Mesothelial cell of epicardium (in vitro differentiated cells): ENCODE measurements around the gene MSRB3. TPM values are rescaled to one million over a fixed set of nuclear protein-coding genes. Genes with fewer than 3 reads are reported as not detected.

Source experiments
- DNase-seq, 2 experiments: peaks; one replicate each; pipeline ENCODE4 v3.0.0; 2021; ENCODE audit warnings: low spot score in 2 of 2; ENCODE audit not compliant: unreplicated experiment in 2 of 2
- H3K27ac Mint-ChIP-seq: 2 replicates; pipeline ENCODE4 v1.8.0; 2021; ENCODE audit warnings: mixed read lengths
- H3K27me3 Mint-ChIP-seq: 2 replicates; pipeline ENCODE4 v1.8.0; 2021; ENCODE audit warnings: low read depth, mixed read lengths
- H3K36me3 Mint-ChIP-seq: 2 replicates; pipeline ENCODE4 v1.8.0; 2021; ENCODE audit warnings: mixed read lengths
- H3K4me1 Mint-ChIP-seq: 2 replicates; pipeline ENCODE4 v1.8.0; 2021; ENCODE audit warnings: mixed read lengths
- H3K4me3 Mint-ChIP-seq: 2 replicates; pipeline ENCODE4 v1.8.0; 2021; ENCODE audit warnings: mild to moderate bottlenecking, moderate library complexity, mixed read lengths
- H3K9me3 Mint-ChIP-seq: 2 replicates; pipeline ENCODE4 v1.8.0; 2021; ENCODE audit warnings: mixed read lengths
- CTCF ChIP-seq: fragments of 200-600 bp; sonication (generic); IDR thresholded peaks from one replicate; pipeline ENCODE4 v1.5.0; 2021; ENCODE audit warnings: antibody characterized with exemption; ENCODE audit not compliant: unreplicated experiment
- total RNA-seq: library from RNA; stranded (reverse); gene quantifications from 3 replicates; pipeline ENCODE4 v1.2.1, GENCODE V29; 2021

Gene MSRB3
- total RNA-seq, 1 donor from 2014 or later: 20.4 TPM

DNA sequence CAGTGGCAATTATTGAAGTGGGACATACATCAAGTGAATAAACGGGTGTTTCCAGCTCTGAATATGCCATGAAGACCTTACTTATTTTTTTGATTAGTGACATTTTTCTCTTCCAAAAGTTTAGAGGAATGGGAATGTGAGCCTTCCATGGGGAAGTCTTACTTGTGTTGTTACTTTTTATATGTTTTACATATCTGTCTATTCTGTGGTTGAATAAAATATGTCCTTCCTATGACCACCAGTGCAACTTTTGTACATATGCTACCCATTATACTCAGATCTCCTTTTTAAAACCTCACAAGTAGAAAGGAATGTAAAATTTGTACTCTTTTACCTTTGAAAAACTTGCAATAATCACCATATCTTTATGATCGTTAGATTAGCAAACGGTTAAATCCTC lies 132.7 kb downstream of the MSRB3 start:
- TF ChIP-seq CTCF: no peak
- peaks cover 9% of the 10 kb centered on the region for H3K36me3 Mint-ChIP-seq
- no peak overlapping the region for H3K27ac Mint-ChIP-seq
- DNase-seq: no peak
- peaks cover 7% of the 10 kb centered on the region for H3K4me1 Mint-ChIP-seq
- no peak overlapping the region for H3K4me3 Mint-ChIP-seq
- H3K27me3 Mint-ChIP-seq: no peaks in the 10 kb centered on the region
- peaks cover 16% of the 10 kb centered on the region for H3K9me3 Mint-ChIP-seq

GRCh38 chr12:65414526-65414925 lies 136.0 kb downstream of the MSRB3 start:
- Mint-ChIP-seq H3K27ac (no peak overlapping the region), H3K36me3 (peaks cover 12% of the 10 kb centered on the region), H3K9me3 (peaks cover 14% of the 10 kb centered on the region), H3K27me3 (no peaks in the 10 kb centered on the region), H3K4me1 (peaks cover 4% of the 10 kb centered on the region), H3K4me3 (no peak overlapping the region)
- no peak for DNase-seq
- no peak for TF ChIP-seq CTCF

GRCh38 chr12:65415826-65416225 lies 137.3 kb downstream of the MSRB3 start:
- Mint-ChIP-seq H3K9me3 (peaks cover 24% of the 10 kb centered on the region), H3K27me3 (no peaks in the 10 kb centered on the region), H3K4me1 (peaks cover 4% of the 10 kb centered on the region), H3K36me3 (peaks cover 20% of the 10 kb centered on the region), H3K4me3 (no peak overlapping the region), H3K27ac (no peak overlapping the region)
- no peak for TF ChIP-seq CTCF
- no peak for DNase-seq

DNA sequence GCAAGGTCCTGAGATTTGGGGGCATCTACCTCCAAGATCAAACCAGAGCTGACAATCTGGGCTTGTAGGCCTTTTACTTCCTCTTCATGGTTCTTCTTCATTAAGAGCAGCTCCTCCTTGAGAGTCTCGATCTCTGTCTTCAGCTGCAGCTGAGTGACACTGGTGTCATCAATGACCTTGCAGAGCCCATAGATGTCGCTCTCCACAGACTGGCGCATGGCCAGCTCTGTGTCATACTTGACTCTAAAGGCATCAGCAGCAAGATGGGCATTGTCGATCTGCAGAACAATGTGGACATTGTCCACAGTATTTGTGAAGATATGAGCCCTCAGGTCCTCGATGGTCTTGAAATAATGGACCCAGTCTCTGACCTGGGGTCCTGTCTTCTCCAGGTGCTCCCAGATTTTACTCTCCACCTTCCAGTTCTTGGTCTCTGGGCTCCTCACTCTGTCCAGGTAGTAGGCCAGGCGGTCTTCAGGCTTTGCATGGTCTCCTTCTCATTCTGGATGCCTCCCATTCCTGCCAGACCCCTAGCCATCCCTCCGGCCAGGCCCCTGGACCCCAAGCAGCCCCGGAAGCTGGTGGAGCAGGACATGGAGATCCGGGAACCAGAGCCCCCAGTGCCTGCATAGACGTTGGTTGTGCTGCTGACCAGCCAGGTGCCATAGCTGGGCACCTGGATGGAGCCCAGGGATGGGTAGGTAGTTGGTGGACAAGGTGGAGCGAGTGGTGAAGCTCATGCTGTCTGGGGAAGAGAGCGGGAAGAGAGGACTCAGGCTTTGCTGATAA lies 141.0 kb downstream of the MSRB3 start:
- H3K9me3 Mint-ChIP-seq: peaks cover 51% of the 10 kb centered on the region
- H3K4me3 Mint-ChIP-seq: no peak overlapping the region
- DNase-seq: no peak
- no peaks in the 10 kb centered on the region for H3K27me3 Mint-ChIP-seq
- H3K4me1 Mint-ChIP-seq: no peaks in the 10 kb centered on the region
- H3K27ac Mint-ChIP-seq: no peak overlapping the region
- no peak for TF ChIP-seq CTCF
- peaks cover 40% of the 10 kb centered on the region for H3K36me3 Mint-ChIP-seq

DNA sequence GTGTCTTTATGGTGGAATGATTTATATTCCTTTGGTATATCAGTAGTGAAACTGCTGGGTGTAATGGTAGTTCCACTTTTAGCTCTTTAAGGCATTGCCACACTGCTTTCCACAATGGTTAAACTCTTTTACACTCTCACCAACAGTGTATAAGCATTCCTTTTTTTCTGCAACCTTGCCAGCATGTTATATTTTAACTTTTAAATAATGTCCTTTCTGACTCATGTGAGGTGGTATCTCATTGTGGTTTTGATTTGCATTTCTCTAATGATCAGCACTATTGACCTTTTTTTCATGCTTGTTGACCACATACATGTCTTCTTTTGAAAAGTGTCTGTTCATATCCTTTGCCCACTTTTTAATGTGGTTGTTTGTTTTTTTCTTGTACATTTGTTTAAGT lies 142.5 kb downstream of the MSRB3 start:
- Mint-ChIP-seq H3K36me3 (peaks cover 41% of the 10 kb centered on the region), H3K9me3 (peaks cover 60% of the 10 kb centered on the region), H3K4me3 (no peak overlapping the region), H3K4me1 (no peaks in the 10 kb centered on the region), H3K27me3 (no peaks in the 10 kb centered on the region), H3K27ac (no peak overlapping the region)
- no peak for TF ChIP-seq CTCF
- no peak for DNase-seq

DNA sequence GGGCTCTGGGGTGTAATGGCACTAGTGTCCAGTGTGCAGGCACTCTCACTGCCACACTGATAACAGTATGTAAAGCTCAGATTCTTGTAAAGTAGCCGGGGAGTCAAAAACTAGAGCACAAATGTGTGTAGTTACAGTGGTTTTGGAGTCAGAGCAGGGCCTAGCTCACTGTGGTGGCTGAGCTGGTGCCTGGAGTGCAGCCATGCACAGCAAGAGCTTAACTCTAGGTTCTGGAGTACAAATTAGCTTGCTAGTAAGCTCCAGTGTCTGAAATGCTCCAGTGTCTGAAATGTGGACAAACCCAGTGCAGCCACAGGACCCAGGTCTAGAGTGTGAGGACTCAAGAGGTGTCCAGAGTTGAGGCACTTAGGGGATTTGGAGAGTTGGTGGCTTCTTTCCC lies 149.2 kb downstream of the MSRB3 start:
- no peaks in the 10 kb centered on the region for H3K27me3 Mint-ChIP-seq
- no peak for TF ChIP-seq CTCF
- H3K27ac Mint-ChIP-seq: no peak overlapping the region
- H3K36me3 Mint-ChIP-seq: peaks cover 13% of the 10 kb centered on the region
- DNase-seq: no peak
- H3K9me3 Mint-ChIP-seq: peaks cover 23% of the 10 kb centered on the region
- peaks cover 49% of the 10 kb centered on the region for H3K4me1 Mint-ChIP-seq
- no peak overlapping the region for H3K4me3 Mint-ChIP-seq
